ENCODE measurements around the gene MIA2. TPM values are rescaled to one million over a fixed set of nuclear protein-coding genes. Genes with fewer than 3 reads are reported as not detected.
"Not testable (repeated sequence)": the region's sequence is repeated elsewhere in the genome, so short reads cannot be mapped to it uniquely, and the experiment has no call there.

Gene MIA2
- total RNA-seq, 2 donors from 2014 or later = 28.7 to 45.4 TPM

DNA sequence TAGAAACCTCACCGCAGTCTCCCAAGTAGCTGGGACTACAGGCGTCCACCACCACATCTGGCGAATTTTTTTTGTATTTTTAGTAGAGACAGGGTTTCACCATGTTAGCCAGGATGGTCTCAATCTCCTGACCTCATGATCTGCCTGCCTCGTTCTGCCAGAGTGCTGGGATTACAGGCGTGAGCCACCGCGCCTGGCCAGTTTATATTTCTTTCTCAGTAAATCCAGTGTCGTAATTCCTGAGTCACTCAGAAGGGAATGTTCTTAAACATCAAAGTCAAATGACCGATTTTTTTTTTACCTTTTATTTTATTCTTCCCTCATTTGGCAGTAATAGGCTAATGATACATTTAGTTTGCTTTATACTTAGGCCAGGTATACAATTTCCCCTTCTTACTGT is 118.0 kb downstream of the MIA2 start:
- 95% methylated on average over 9 of the region's 9 CpGs for whole genome bisulfite sequencing

DNA sequence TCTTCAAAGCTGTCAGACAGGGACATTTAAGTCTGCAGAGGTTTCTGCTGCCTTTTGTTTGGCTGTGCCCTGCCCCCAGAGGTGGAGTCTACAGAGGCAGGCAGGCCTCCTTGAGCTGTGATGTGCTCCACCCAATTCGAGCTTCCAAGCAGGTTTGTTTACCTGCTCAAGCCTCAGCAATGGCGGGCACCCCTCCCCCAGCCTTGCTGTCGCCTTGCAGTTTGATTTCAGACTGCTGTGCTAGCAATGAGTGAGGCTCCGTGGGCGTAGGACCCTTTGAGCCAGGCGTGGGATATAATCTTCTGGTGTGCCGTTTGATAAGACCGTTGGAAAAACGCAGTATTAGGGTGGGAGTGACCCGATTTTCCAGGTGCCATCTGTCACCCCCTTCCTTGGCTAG is 125.4 kb downstream of the MIA2 start:
- intact Hi-C loops (cut with DNase I); H3K27ac ChIP-seq; DNase-seq (ENCODE audit: low spot score); H3K4me1 ChIP-seq (replicated peaks); H3K4me3 ChIP-seq; H3K36me3 ChIP-seq; H3K27me3 ChIP-seq (replicated peaks; ENCODE audit: insufficient read depth); H3K9me3 ChIP-seq: not testable (repeated sequence)
- WGBS = 93% methylated on average over 10 of the region's 10 CpGs

More for the DNA sequence above, 118.0 kb downstream of the MIA2 start:
- Histone ChIP-seq H3K36me3 (no peaks in the 10 kb centered on the region), H3K27me3 (replicated peaks; ENCODE audit: insufficient read depth) (no peaks in the 10 kb centered on the region), H3K4me1 (replicated peaks) (no peaks in the 10 kb centered on the region), H3K4me3 (no peak overlapping the region), H3K9me3 (no peaks in the 10 kb centered on the region), H3K27ac (no peak overlapping the region)
- no peak for DNase-seq (ENCODE audit: low spot score)
- intact Hi-C loops (cut with DNase I) = no loop called here
- TF ChIP-seq POLR2AphosphoS5 (IDR thresholded peaks at IDR 0.05) = no peak
- no peak for TF ChIP-seq POLR2A (IDR thresholded peaks at IDR 0.05)
- TF ChIP-seq, protein P1, sequence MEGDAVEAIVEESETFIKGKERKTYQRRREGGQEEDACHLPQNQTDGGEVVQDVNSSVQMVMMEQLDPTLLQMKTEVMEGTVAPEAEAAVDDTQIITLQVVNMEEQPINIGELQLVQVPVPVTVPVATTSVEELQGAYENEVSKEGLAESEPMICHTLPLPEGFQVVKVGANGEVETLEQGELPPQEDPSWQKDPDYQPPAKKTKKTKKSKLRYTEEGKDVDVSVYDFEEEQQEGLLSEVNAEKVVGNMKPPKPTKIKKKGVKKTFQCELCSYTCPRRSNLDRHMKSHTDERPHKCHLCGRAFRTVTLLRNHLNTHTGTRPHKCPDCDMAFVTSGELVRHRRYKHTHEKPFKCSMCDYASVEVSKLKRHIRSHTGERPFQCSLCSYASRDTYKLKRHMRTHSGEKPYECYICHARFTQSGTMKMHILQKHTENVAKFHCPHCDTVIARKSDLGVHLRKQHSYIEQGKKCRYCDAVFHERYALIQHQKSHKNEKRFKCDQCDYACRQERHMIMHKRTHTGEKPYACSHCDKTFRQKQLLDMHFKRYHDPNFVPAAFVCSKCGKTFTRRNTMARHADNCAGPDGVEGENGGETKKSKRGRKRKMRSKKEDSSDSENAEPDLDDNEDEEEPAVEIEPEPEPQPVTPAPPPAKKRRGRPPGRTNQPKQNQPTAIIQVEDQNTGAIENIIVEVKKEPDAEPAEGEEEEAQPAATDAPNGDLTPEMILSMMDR (IDR thresholded peaks at IDR 0.05) = no peak

DNA sequence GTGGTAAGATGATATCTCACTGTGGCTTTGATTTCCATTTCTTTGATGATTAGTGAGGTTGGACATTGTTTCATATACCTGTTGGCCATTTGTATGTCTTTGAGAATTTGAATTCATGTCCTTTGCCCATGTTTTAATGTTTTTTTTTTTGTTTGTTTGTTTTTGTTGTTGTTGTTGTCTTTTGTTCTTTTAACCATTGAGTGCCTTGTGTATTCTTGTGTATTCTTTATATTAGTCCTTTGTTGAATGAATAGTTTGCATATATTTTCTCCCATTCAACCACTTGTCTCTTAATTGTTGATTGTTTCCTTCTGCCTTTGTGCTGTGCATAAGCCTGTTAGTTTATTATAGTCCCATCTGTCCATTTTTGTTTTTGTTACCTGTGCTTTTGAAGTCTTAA is 126.6 kb downstream of the MIA2 start:
- Histone ChIP-seq H3K36me3 (no peaks in the 10 kb centered on the region), H3K27ac (no peak overlapping the region), H3K4me3 (no peak overlapping the region), H3K27me3 (replicated peaks; ENCODE audit: insufficient read depth) (no peaks in the 10 kb centered on the region), H3K4me1 (replicated peaks) (no peaks in the 10 kb centered on the region), H3K9me3 (no peaks in the 10 kb centered on the region)
- intact Hi-C loops (cut with DNase I) = no loop called here
- TF ChIP-seq POLR2A (IDR thresholded peaks at IDR 0.05) = no peak
- no peak for TF ChIP-seq POLR2AphosphoS5 (IDR thresholded peaks at IDR 0.05)
- TF ChIP-seq, protein P1 (IDR thresholded peaks at IDR 0.05) = no peak
- DNase-seq (ENCODE audit: low spot score) = no peak

DNA sequence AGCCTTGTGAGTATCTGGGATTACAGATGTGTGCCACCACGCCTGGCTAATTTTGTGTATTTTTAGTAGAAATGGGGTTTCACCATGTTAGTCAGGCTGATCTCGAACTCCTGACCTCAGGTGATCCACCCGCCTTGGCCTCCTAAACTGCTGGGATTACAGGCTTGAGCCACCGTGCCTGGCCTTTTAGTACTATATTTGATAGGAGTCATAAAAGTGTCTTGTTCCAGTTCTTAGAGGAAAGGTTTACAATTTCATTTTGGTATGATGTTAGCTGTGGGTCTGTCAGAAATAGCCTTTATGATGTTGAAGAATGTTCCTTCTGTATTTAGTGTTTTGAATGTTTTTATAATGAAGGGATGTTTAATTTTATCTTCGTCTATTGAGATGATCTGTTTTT is 127.8 kb downstream of the MIA2 start:
- intact Hi-C loops (cut with DNase I); H3K4me1 ChIP-seq (replicated peaks); H3K27me3 ChIP-seq (replicated peaks; ENCODE audit: insufficient read depth); DNase-seq (ENCODE audit: low spot score); H3K4me3 ChIP-seq; H3K27ac ChIP-seq; H3K36me3 ChIP-seq; H3K9me3 ChIP-seq: not testable (repeated sequence)
- 69% methylated on average over 5 of the region's 5 CpGs for WGBS

DNA sequence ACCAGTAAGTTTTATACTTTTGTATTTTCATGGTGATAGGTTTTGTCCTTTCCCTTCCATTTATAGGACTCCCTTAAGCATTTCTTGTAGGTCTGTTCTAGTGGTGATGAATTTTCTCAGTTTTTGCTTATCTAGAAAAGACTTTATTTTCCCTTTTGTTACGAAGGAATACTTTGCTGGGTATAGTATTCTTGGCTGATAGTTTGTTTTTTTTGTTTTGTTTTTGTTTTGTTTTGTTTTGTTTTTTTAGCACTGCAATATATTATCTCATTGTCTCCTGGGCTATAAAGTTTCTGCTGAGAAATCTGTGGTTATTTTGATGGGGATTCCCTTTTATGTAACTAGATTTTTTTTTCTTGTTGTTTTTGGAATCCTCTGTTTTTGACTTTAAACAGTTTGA is 130.8 kb downstream of the MIA2 start:
- no peaks in the 10 kb centered on the region for H3K27me3 ChIP-seq (replicated peaks; ENCODE audit: insufficient read depth)
- intact Hi-C loops (cut with DNase I) = no loop called here
- no peaks in the 10 kb centered on the region for H3K36me3 ChIP-seq
- H3K4me3 ChIP-seq = no peak overlapping the region
- TF ChIP-seq, protein P1 (IDR thresholded peaks at IDR 0.05) = no peak
- TF ChIP-seq POLR2A (IDR thresholded peaks at IDR 0.05) (no peak), POLR2AphosphoS5 (IDR thresholded peaks at IDR 0.05) (no peak)
- WGBS = 100% methylated on average over 1 of the region's 1 CpG
- no peaks in the 10 kb centered on the region for H3K9me3 ChIP-seq
- no peaks in the 10 kb centered on the region for H3K4me1 ChIP-seq (replicated peaks)
- DNase-seq (ENCODE audit: low spot score) = no peak
- no peak overlapping the region for H3K27ac ChIP-seq

DNA sequence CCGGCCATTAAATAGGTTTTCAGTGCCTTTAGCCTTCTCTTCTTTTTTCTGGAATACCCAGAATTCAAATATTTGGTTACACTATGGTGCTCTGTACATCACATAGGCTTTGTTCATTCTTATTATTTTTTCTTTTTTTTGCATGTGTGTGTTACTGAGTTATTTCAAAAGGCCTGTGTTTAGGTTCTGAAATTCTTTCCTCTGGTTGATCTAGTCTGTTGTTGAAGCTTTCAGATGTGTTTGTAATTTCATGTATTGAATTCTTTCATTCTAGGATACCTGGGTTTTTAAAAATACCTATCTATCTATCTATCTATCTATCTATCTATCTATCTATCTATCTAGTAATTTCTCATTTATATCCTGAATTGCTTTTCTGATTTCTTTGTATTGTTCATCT is 131.6 kb downstream of the MIA2 start:
- no peak for DNase-seq (ENCODE audit: low spot score)
- intact Hi-C loops (cut with DNase I) = loop anchor here (5.0 kb wide), 1 partner anchor 198 kb away; no protein-coding TSS in a partner anchor
- no peaks in the 10 kb centered on the region for H3K9me3 ChIP-seq
- H3K4me1 ChIP-seq (replicated peaks) = no peaks in the 10 kb centered on the region
- H3K4me3 ChIP-seq = no peak overlapping the region
- no peak overlapping the region for H3K27ac ChIP-seq
- H3K27me3 ChIP-seq (replicated peaks; ENCODE audit: insufficient read depth) = no peaks in the 10 kb centered on the region
- 94% methylated on average over 1 of the region's 1 CpG for WGBS
- TF ChIP-seq POLR2A (IDR thresholded peaks at IDR 0.05) = no peak
- TF ChIP-seq POLR2AphosphoS5 (IDR thresholded peaks at IDR 0.05) = no peak
- TF ChIP-seq, protein P1 (IDR thresholded peaks at IDR 0.05) = no peak
- no peaks in the 10 kb centered on the region for H3K36me3 ChIP-seq

Measured in prostate gland (tissue), 2 donors.